Iris pigment epithelial cell (primary cell): ENCODE results near the gene AP1S3.
"Not testable (repeated sequence)": the region's sequence is repeated elsewhere in the genome, so short reads cannot be mapped to it uniquely, and the experiment has no call there.

Experiments used
- DNase-seq: peaks from one replicate; pipeline ENCODE4 v3.0.0-alpha.2; 2011; ENCODE audit warnings: low read depth

The AP1S3 gene

GRCh38 chr2:223801736-223802135 lies 35.6 kb downstream of the AP1S3 start:
- no peak for DNase-seq

GRCh38 chr2:223800908-223801307 lies 36.5 kb downstream of the AP1S3 start:
- DNase-seq: no peak

- peak; percentile 58 for DNase-seq
Observed at GRCh38 chr2:223797811-223798721, 39.3 kb downstream of the AP1S3 start.

- DNase-seq: peak; percentile 89
Observed at GRCh38 chr2:223797037-223797436, 40.3 kb downstream of the AP1S3 start.

GRCh38 chr2:223789423-223789822 lies 48.0 kb downstream of the AP1S3 start:
- no peak for DNase-seq

- no peak for DNase-seq
Observed at GRCh38 chr2:223788826-223789225, 48.6 kb downstream of the AP1S3 start.

GRCh38 chr2:223788106-223788505 lies 49.3 kb downstream of the AP1S3 start:
- not testable (repeated sequence) for DNase-seq

GRCh38 chr2:223787358-223787757 lies 50.0 kb downstream of the AP1S3 start:
- no peak for DNase-seq

GRCh38 chr2:223786943-223787342 lies 50.4 kb downstream of the AP1S3 start:
- DNase-seq: no peak

GRCh38 chr2:223786236-223786635 lies 51.1 kb downstream of the AP1S3 start:
- no peak for DNase-seq

GRCh38 chr2:223784221-223784772 lies 53.1 kb downstream of the AP1S3 start:
- DNase-seq: no peak

- no peak for DNase-seq
Observed at GRCh38 chr2:223782629-223783028, 54.8 kb downstream of the AP1S3 start.

GRCh38 chr2:223781560-223781959 lies 55.8 kb downstream of the AP1S3 start:
- DNase-seq: no peak

- peak; percentile 64 for DNase-seq
Observed at GRCh38 chr2:223779877-223780276, 57.5 kb downstream of the AP1S3 start.

- no peak for DNase-seq
Observed at GRCh38 chr2:223774193-223774592, 63.2 kb downstream of the AP1S3 start.

GRCh38 chr2:223772363-223772762 lies 65.0 kb downstream of the AP1S3 start:
- DNase-seq: peak; percentile 62

- no peak for DNase-seq
Observed at GRCh38 chr2:223771475-223771874, 65.9 kb downstream of the AP1S3 start.

GRCh38 chr2:223768179-223768578 lies 69.2 kb downstream of the AP1S3 start:
- no peak for DNase-seq

- DNase-seq: no peak
Observed at GRCh38 chr2:223767341-223767740, 70.0 kb downstream of the AP1S3 start.

- peak; percentile 28 for DNase-seq
Observed at GRCh38 chr2:223765221-223765785, 72.1 kb downstream of the AP1S3 start.

GRCh38 chr2:223764796-223765195 lies 72.6 kb downstream of the AP1S3 start:
- no peak for DNase-seq

GRCh38 chr2:223762853-223763252 lies 74.5 kb downstream of the AP1S3 start:
- peak; percentile 81 for DNase-seq

- DNase-seq: not testable (repeated sequence)
Observed at GRCh38 chr2:223761746-223762145, 75.6 kb downstream of the AP1S3 start.
